SK-MEL-5 (cell line): ENCODE measurements around the gene SYNPO2L. TPM values are rescaled to one million over a fixed set of nuclear protein-coding genes. Genes with fewer than 3 reads are reported as not detected.

ENCODE experiments used
- DNase-seq: peaks from one replicate; pipeline ENCODE4 v3.0.0-alpha.2; 2016; ENCODE audit warnings: low read depth, low spot score
- in situ Hi-C: cut with HindIII; loops from 2 replicates; pipeline ENCODE4 v1.10.0; 2016; ENCODE audit warnings: low sequenced_read_pairs, high pct_unique_total_duplicates, low pct_unique_long_range_greater_than_20kb
- total RNA-seq: library from RNA; depleted of rRNA; stranded (reverse); fragments of >200 nt; shearing (Covaris generic); gene quantifications from 2 replicates; pipeline ENCODE4 v1.2.3, GENCODE V29; 2014

The SYNPO2L gene
- total RNA-seq, 1 experiment from 2014 or later: not detected

DNA sequence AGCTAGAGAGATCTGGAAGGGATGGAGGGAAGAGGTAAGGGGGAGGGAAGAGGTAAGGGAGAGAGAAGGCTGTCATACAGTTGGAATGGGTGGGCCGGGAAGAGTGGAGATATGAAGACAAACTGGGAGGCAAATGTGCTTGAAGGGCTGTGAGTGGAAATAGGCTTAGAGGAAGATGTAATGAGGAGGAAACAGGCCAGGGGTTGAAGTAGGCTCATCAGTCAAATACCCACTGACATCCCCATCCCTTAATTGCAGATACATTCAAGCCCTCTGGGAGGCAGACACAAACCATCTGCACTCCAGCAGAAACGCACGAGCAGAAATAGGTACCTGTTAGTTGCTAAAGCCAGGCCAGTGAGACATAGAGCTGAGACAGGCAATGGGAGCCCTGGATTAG, 2.1 kb downstream of the SYNPO2L start:
- in situ Hi-C loops: no loop called here
- DNase-seq: peak; percentile 55

- in situ Hi-C loops: no loop called here
- no peak for DNase-seq
Measured at GRCh38 chr10:73653195-73653594, 2.6 kb downstream of the SYNPO2L start.

DNA sequence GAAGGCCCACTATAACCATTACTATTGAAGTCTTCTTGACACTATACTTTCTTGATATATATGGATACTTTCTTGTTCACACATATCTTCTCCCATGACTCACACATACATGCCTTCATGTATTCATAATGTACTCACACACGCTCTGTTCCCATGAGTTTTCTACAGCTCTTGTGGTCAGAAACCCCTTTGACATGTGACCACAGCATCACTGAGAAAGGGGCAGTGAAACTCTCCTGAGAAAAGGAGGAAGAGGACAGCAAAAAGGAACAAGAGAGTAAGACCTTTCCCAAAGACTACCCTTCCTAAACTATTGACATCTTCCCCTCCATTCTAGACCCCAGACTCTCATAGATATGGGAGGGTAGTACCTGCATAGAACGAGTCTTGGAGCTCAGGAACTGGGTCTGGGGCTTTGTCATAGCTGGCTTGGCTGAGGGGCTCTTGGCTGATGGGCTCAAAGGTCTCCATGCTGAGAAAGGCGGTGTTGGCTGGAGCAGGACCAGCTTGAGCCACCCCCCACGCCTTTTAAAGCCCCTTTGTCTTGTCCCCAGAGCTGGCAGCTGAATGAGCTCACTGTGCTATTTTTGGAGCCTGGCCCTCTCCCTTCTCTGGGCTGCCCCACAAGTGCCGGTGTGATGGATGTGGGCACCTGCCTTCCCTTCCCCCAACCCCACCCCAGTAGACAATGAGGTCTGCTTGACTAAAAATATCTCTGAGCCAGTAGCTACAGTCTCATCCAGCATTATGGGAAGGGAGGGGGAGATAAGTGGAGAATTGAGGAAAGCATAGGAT, 5.1 kb downstream of the SYNPO2L start:
- DNase-seq: no peak
- in situ Hi-C loops: no loop called here

DNA sequence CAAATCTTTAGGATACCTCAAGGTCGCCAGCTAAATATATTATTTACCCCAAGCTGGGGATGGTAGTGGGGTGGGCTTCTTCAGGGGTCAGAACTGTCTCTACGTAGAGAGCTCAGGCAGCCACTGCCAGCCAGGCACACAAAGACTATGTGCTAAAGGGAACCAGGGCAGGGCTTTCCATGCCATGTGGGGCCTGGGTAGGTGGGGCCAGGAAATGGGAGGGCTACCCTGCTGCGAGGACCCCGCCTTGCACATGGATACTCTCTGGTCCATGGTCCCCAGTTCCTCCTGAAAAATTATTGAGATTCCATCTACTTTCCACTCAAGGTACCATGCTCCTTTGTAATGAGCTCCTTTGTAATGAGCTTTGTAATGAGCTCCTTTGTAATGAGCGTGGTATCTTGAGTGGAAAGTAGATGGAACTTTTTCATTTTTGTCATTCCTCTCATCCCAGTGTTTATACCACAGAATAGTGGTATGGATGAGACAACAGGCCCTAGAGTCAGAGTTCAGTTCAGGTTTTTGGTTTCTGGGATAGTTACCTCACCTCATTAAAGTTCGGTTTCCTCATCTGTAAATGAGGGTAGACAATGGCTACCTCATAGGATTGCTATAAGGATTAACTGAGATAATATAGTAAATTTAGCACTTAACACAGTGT, 5.8 kb downstream of the SYNPO2L start:
- in situ Hi-C loops: no loop called here
- DNase-seq: no peak

GRCh38 chr10:73648975-73649829, 6.6 kb downstream of the SYNPO2L start:
- in situ Hi-C loops: no loop called here
- DNase-seq: no peak

- in situ Hi-C loops: no loop called here
- no peak for DNase-seq
Measured at GRCh38 chr10:73647875-73648651, 7.8 kb downstream of the SYNPO2L start.

DNA sequence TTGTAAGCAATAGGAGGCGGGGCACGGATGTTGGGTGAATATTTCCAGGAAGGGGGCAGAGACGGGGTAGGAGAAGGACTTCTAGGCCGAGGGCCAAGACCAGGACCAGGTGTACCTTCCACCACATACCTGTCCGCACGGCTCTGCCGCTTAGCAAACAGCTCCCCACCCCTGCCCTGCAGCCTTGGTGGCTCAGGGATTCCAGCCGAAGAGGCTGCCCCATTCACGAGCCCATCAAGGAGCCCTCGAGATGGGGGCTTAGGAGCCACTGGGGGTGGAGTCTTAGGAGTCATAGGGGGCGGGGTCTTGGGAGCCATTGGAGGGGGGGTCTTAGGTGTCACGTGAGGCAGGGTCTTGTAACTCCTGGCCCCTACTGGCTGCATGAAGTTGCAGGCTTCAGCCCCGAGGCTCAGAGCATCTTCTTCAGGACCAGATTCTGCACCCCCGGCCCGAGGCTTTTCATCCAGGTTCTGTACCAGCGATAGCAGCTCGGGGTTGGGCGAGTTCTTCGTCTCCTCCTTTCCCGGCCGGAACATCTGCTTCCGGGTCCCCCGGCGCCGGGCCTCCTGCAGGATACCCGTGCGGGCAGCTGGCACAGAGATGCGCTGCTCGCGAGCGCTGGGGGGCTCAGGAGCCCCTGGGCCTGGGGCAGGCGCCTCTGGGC, 8.5 kb downstream of the SYNPO2L start:
- in situ Hi-C loops: no loop called here

GRCh38 chr10:73646598-73647041, 9.2 kb downstream of the SYNPO2L start:
- in situ Hi-C loops: no loop called here
- DNase-seq: no peak

More for the DNA sequence above, 8.5 kb downstream of the SYNPO2L start:
- DNase-seq: no peak

DNA sequence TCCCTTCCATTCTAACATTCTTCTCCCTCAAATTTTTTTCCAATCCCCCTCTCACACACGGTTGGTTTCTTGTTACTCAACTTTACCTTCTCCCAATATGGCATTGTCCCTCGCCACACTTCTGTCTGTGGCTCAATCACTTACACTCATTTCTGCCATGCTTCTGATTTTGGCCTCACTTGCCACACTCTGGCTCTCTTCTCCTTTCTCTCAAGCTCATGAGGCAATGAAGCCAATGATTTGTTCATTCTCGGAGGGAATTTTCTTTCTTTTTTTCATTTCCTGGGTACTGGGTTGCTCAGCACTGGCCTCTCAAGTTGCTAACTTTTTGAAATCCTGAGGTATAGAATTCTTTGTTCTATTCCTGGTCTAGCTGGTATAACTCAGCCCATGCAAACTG, 10.6 kb downstream of the SYNPO2L start:
- no peak for DNase-seq
- in situ Hi-C loops: no loop called here

GRCh38 chr10:73644767-73645166, 11.1 kb downstream of the SYNPO2L start:
- no peak for DNase-seq
- in situ Hi-C loops: no loop called here

- DNase-seq: peak; percentile 71
- in situ Hi-C loops: no loop called here
Measured at GRCh38 chr10:73644015-73644743, 11.7 kb downstream of the SYNPO2L start.

- in situ Hi-C loops: no loop called here
- no peak for DNase-seq
Measured at GRCh38 chr10:73643362-73643761, 12.5 kb downstream of the SYNPO2L start.

- in situ Hi-C loops: no loop called here
- DNase-seq: no peak
Measured at GRCh38 chr10:73641328-73642060, 14.3 kb downstream of the SYNPO2L start, which contains the start of gene MYOZ1. Gene MYOZ1, minus strand, starts transcription at chr10:73641474. Its CDS starts 1,457 bp downstream, at chr10:73640017.

- in situ Hi-C loops: no loop called here
- no peak for DNase-seq
Measured at GRCh38 chr10:73639286-73639685, 16.5 kb downstream of the SYNPO2L start.

GRCh38 chr10:73635781-73636180, 20.0 kb downstream of the SYNPO2L start:
- DNase-seq: no peak

DNA sequence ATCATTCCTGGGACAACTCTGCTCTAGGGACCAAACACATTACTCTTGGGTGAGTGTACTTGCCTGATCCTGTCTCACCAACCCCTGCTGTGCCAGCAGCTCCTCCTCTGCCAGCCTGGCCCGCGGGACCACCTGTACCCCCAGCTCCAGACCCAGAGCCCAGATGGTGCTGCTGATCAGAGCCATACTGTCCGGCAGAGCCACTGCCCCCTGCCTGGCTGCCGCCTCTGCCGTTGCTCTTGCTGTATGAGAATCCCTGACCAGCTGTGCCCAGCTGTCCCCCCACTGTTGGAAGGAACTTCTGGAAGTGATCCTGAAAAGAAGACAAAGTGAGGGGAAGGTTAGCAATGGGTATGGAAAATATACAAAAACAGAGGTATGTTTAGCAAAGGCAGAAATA, 21.4 kb downstream of the SYNPO2L start:
- DNase-seq: no peak
- in situ Hi-C loops: no loop called here

More at GRCh38 chr10:73635781-73636180, 20.0 kb downstream of the SYNPO2L start:
- in situ Hi-C loops: no loop called here
